Stromal cell of bone marrow (primary cell): ENCODE results near the gene FAM83B.
"Not testable (repeated sequence)": the region's sequence is repeated elsewhere in the genome, so short reads cannot be mapped to it uniquely, and the experiment has no call there.

Experiments used
- DNase-seq: peaks from one replicate; pipeline ENCODE4 v3.0.0-alpha.2; 2012; ENCODE audit warnings: low read depth

FAM83B gene

DNA sequence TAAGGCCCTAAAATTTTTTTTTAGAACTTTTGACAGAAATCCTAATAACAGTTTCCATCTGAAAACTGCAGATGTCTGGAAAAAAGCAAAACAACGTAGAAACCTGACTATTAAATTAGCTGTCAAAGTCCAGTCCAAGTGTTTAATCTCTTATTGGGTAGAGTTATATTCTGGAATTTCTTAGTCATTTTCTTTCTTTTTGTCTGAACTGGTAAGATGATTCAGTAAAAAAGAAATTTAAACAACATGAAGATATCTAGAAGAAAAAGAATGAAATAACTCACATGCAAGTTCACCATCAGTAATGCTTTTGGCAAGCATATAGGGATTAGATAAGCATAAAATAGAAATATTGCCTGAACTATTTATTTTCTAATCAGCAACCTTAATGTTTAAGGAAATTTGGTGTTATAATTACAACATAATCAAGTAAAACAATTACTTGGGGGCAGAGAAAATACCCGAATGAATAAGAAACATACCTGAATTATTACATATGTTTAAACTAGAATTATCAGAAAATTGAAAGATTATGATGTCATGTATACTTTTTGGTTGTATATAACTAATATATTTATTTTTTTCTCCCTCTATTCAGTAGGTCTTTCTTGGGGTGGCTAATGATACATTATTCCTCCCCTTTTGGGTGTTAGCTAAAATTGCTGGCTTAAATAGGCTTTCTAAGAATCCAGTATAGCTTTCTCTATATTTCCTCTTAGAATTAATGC, 51.1 kb downstream of the FAM83B start:
- DNase-seq, result peak; percentile 12

DNA sequence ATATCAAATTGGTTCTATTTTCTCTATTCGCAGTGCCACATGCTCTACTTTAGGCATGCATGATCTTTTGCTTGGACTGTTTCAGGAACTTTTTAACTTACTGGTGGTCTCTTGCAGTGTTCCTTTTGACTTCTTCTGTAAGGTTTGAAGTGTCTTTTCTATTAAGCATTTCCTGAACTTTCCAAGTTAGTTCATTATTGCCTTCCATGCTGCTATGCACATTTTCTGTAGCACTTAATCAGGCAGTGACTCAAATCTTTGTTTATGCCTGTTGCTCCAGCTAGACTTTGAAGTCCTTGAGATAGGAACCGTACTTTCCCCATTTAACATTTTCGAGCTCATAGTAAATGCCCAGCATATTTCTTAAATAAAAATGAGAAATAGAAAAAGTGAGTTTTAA, 52.2 kb downstream of the FAM83B start:
- DNase-seq, result no peak

GRCh38 chr6:54899442-54899841, 52.9 kb downstream of the FAM83B start:
- DNase-seq, result no peak

DNA sequence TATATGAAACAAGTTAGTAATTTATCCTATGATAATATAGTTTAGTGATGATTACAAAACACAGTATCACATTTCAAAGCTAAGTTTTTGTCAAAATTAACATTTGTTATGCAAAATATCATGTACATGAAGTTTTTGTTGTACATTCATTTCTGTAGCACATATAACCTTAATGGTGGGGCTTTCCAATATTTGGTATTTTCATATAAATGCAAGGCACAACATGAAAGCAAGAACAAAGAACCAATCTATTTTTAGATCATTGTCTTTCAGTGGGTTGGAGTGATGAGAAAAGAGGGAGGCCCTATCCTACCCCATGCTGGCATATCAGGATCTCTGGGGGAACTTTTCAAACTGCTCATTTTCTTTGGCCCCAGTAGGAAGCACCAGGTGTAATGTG, 53.4 kb downstream of the FAM83B start:
- no peak for DNase-seq

- no peak for DNase-seq
Observed at GRCh38 chr6:54900666-54901065, 54.1 kb downstream of the FAM83B start.

DNA sequence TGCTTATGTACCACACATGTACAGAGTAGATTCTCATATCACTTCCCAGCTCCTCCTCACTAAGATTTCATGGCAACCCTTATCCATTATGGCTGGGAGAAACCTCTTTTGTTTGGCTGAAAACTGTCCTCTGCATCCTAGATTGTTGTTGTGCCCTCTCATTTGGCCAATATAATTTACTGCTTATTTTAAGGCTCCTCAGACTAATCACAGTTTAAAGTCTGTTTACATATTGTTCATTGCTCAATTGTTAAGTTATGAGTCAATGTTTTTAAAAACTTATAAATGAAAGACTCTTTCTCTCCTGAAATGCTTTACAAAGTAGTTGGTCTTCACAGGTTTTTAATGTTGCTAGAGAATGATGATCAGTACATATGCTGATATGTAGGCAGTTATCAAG, 57.3 kb downstream of the FAM83B start:
- DNase-seq, result no peak

DNA sequence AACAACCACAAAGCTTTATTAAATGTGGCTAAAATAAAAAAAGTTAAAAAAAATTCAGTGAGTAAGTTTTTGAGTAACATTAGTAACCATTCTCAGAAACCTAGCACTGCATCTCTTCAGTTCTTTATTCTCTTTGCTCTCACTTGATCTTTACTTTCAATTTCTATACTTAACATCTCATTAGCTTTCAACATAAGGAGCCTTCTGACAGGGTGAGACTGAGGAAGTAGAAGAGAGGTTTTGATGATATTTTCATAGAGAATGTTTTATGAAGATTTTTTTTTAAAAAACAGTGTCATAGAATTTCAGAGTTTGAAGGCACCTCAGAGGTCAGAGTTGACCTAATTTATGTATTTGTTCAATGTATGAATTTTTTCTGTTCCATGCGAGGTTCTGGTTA, 60.8 kb downstream of the FAM83B start:
- DNase-seq, result no peak

- DNase-seq, result no peak
Observed at GRCh38 chr6:54909184-54909583, 62.6 kb downstream of the FAM83B start.

DNA sequence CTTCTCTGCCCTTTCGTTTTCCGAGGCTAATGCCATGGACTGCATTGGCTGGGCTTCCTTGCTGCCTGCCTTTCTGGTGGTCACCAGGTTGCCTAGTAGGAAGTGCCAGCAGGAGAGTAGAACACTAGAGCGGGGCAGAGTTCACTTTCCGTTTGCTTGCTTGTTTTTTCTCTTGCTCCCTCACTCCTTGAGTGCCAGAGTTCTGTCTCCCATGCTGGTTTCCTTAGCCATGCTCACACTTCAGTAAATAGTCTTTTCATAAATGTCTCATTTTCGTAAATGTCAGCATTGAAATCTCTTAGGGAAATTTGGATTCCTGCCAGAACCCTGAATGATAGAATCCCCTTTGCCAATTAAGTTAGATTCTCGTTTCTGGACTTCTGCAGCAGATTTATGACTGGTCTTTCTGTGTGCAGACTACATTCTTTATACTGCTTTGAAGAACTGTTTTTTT, 63.9 kb downstream of the FAM83B start:
- DNase-seq, result no peak

DNA sequence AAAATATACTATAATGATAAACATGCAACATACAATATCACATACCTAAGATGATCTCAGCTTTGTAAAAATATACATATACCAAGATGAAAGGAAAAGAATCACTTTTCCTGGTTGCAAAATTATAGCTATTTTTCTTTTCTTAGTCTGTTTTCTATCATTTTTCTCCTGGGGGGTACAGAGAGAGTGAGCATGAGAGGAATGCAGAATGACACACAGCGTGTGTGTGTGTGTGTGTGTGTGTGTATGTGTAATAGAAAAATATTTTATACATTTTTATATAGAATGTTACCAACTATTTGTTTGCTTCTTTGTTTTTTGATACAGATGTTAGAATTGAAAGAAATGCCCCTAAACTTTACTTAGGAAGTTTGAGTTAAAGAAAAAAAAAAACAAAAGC, 64.3 kb downstream of the FAM83B start:
- no peak for DNase-seq

DNA sequence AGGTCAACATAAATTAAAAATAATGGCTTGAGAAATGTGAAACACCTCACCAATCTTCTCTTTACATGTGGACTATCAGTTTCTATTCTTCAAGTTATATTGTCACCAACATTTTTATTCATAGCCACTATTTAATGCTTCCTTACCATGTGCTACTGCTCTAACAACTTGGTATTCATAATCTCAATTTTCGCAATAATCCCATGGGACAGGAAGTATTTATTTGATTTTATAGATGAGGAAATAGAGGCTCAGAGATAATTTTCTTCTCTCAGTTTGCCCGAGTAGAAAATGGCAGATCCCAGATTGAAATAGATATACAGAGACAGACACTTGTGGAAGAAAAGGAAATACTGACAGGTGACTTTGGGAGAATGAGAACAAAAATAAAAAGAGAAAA, 66.6 kb downstream of the FAM83B start:
- DNase-seq, result no peak

- DNase-seq, result no peak
Observed at GRCh38 chr6:54916858-54917257, 70.3 kb downstream of the FAM83B start.

GRCh38 chr6:54920628-54921027, 74.1 kb downstream of the FAM83B start:
- DNase-seq, result no peak

DNA sequence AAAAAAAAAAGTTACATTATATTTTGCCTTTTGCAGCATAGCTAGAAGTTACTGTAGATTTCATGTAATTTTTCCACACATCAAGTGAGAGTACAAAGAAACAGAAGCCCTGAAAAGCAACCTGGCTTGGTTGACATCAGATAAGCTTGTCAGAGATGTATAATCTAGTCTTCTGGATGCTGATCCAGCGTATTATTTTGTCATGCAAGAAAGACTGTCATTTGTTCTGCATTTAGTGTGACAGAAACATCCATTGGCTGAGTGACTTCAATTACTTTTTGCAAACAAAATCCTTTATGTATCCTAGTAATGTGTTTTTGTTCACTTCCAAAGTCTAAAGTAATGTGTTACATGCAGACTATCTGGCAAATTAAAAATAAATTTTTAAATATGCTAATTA, 75.3 kb downstream of the FAM83B start:
- DNase-seq, result no peak

DNA sequence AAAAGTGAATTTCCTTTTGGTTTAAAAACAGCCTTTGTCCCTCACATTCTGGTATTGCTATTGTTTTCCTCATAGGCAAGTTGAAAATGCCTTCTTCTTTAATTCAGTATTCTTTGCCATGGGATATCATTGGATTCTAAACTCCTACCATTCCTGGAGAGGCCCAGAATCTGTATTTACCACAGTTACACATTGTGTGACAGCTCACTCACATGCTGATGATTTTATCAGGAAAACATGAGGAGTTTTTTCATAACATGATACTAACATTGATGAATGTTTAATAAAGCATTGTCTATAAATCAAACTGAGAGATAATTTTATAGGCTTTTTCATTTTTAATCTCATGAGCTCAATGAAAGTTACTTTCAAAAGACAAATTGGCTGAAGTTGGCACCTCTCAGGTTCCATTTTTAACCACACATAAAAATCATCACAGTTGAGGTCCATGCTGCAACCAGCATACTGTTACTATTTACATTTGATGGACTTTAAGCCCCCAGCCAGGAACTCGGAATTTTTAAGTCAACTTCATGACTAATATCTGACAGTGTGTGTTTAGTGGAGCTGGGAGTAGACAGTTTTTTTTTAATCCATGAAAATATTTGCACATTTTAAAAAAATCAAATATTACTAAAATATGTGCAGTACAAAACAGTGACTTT, 82.8 kb downstream of the FAM83B start:
- DNase-seq, result no peak

DNA sequence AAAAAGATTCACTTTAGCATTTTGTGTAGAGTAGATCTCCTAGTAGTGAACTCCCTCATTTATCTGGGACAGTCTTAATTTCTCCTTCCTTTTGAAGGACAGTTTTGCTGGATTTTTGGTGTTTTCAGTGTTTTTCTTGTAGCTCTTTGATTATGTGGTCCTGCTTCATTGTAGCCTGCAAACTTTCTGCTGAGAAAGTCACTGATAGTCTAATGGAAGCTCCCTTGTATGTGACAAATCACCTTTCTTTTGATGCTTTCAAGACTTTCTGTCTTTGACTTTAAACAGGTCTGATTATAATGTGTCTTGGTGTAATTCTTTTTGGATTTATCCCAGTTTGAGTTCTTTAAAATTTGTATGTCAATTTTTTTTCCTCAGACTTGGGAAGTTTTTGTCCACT, 86.1 kb downstream of the FAM83B start:
- DNase-seq, result no peak

GRCh38 chr6:54935739-54936138, 89.2 kb downstream of the FAM83B start:
- DNase-seq, result peak; percentile 17

DNA sequence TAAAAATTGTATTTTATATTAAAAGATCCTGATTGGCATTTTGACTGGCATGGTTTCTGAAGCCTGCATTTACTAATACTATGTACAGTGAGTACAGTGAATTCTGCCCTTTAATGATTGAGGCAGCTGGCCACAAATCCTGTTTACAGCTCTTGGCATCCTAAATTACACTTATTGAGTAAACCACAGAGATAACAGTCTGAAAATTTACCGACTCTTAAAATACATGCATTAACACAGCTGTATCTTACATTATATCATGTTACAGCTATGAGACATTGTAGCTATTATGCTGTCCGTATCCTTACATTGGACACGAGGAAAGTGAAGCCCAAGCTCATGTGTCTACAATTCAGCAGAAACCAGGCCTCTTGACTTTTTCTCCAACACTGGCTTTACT, 90.8 kb downstream of the FAM83B start:
- DNase-seq, result no peak

DNA sequence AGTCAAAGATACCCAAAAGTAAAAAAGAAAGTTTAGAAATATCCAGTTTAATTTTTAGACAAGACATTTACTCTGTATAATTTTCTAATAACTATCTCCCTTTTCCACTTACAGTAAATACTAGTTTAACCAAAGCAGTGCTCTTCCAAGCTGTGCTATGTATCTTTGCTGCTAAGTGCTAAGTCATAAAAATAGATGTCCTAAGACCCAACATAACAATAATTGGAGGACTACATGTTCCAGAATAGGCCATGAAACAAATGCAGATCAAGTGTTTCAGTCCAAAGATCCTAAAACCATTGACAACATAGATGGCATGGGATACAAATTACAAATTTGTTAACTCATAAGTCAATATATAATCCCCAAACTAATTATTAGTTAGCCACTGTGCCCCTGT, 111.1 kb downstream of the FAM83B start:
- DNase-seq, result no peak

DNA sequence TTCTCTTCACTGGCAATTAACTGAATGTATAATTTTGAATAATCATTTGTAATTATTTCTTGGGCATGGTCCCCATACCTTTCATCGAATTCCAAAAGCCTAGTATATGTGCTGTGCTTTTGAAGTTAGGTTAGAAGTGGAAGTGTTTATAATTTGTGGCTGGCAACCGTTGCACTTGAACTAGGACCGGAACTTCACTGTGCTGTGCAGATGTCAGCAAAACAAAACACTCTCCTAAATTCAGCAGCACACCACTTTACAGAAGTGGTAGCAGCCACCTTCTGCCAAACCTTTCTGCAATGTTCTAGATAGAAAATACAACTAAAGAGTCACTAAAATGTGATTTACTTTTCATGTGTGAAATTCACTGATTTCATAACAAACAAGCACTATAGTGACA, 111.9 kb downstream of the FAM83B start:
- no peak for DNase-seq

DNA sequence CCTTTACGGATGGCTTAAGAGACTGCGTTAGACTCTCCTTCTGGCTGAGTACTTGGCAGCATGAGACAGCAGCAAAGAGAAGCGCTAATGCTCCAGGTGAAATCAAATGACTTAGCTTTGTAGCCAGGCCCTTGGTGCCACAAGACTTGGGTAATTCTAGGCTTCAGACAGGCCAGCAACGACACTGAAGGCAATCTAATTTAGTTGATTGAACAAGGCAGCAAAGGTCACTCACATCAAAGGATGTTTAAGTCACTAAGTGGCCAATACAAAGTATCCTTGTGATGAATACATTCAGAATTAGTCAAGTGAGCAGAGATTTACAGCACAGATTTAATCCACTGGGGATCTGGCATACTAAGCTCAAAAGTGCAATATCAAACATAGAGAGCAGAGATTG, 113.2 kb downstream of the FAM83B start:
- no peak for DNase-seq

GRCh38 chr6:54961372-54961771, 114.8 kb downstream of the FAM83B start:
- DNase-seq, result not testable (repeated sequence)

DNA sequence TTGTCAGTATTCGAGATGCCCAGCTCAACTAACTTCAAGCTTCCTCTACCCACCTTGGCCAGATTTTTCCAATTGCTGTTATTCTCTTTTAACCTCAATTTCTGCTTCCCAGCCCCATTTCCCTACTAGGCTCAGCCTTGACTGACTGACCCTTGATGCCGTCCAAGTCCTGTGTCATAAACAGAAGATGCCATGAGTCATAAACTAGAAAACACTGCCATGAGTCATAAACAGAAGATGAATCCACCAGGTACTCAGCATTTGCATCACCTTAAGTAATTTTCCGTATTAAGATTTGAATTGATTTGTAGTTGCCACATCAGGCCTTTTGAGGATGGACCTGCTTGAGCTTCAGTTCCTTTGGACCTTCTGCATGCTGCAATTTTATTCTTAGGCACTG, 123.8 kb downstream of the FAM83B start:
- DNase-seq, result no peak

- DNase-seq, result no peak
Observed at GRCh38 chr6:54971825-54972224, 125.3 kb downstream of the FAM83B start.
